ENCODE results near the gene SLC6A1.

Gene SLC6A1

DNA sequence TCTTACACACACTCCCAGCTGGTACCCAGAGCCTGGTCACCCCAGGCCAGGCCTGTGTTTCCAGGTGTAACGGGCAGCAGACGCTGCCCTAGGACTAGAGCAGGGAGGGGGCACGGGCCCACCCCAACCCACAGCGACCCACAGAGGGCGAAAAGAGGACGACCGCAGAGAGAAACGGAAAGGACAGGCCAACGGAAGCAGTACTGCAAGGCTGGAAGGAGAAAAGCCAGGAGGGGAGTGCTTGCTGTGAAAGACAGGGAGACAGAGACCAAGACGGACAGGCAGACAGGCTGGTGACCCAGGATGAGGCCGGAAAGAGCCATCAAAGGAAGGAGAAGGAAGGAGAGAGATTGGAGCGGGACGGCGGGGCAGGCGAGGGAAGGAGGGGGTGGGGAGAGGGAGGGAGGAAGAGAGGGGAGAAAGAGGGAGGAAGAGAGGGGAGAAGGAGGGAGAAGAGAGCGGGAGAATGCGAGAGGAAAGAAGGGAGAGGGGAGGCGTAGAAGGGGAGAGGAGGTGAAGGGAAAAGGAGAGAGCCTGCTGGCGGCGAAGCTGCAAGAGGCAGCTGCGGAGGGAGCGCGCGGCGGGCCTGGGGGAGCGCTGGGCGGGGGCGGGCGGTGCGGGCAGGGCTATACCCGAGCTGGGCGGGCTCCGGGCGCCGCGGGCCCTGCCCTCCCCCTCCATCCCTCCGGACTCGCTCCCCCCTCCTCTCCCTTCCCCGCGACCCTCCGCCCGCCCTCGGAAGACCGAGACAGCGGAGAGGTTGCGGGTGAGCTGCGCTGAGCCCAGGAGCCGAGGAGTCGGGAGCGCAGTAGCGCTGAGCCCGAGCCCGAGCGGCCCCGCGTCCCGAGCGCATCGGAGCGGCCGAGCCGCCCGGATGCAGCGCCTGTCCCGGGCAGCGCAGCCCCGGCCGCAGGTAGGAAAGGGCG, at the start of gene SLC6A1:
Gene SLC6A1, plus strand, starts transcription at position 732 of the 926 bp plus-strand sequence. CDS start 24,464 bp downstream, outside the sequence.
- peak; percentile 10 for DNase-seq (ENCODE audit: low read depth)

DNA sequence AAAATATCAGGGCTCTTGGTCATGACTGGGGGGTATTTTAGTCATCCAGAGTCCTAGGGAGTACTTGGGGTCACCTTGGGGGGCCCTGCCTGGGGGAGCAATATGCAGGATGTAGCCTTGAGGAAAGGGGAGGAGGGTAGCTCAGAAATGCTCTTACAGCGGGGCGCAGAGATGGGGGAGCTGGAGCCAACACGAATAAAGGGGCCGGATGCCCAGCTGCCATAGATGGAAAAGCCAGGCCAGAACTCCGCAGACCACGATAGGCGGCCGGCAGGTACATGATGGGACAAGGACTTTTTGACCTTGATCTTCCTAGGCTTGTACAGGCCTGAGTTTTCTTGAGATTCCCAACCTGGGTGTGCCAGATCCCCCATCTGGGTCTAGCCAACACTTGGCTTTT, 47.7 kb upstream of the SLC6A1 start:
- no peak for DNase-seq (ENCODE audit: low read depth)

DNA sequence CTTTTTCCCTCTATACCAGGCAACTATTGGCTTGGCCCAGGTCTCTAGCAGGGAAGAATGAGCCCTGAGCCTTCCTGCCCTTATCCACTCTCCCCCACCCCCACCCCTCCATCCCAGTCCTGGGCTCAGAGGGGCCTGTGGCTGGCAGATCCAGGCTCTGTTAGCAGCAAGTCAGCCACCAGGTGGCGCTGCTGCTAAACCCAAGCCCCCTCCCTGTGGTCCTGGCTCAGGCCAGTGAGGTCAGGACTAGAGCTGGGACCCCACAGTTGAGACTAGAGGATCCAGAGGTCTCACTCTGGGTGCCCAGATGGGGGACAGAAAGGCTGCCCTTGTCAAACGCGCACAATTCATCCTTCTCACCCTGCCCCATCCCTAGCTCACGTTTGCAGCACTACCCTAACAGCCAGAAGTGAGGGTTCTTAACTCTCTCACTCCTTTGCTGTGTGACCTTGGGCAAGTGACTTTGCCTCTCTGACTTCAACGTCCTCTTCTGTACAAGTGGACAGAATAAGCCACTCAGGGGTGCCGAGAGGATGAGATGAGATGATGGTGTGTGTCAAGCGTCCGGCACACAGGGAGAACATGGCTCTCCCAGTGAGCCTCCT, 46.8 kb upstream of the SLC6A1 start:
- peak; percentile 52 for DNase-seq (ENCODE audit: low read depth)

DNA sequence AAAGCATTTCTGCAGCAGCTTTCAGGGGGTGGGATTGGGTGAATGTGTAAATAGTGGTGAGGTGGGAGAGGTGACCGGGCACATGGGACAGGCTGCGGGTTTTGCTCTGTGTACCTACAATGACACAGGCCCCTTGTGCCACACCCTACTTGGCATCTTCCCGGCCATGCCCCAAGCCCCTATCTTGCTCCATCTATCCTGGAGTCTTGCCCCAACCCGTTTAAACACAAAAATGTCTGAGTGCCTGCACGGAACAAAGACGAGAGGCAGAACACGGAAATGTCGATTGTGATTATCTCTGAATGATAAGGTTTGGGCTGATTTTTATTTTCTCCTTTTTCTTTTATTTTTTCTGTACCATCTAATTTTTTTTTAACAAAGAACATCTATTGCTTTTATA, 46.0 kb upstream of the SLC6A1 start:
- DNase-seq (ENCODE audit: low read depth): no peak

DNA sequence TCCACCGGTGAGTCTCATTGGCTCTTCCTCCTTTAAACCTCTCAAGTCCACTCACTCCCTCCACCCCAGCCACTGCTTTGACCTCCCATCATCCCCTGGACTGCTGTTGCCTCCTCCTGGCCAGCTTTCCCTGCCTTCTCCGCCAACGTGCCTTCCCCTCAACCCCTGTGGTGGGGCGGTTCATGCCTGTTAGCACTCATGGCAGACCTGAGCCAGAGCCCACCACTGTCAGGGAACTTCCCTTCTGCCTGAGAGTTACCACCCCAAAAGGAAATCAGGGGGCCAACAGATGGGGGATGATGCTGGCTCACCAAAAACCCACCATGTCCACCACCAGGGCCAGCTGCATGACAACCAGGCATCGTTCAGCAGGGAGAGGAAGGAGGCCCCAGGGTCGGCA, 44.2 kb upstream of the SLC6A1 start:
- no peak for DNase-seq (ENCODE audit: low read depth)

DNA sequence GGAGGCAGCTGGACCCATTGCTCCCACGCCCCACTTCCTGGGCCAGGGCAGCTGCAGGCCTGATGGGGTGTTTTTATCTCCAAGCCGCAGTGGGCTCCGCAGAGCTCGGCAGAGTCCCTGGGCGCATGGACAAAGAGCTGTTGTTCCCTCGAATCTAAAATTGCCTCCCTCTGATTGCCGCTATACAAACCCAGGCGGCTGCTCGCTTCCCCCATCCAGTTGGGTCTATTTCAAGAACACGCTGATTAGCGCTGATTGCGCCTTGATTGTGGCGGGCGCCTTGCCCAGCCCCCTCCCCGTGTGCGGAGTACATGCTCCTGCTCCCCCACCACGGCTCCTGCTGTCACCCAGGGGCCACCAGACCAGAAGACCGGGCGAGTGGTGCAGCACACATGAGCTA, 43.4 kb upstream of the SLC6A1 start:
- DNase-seq (ENCODE audit: low read depth): no peak

DNA sequence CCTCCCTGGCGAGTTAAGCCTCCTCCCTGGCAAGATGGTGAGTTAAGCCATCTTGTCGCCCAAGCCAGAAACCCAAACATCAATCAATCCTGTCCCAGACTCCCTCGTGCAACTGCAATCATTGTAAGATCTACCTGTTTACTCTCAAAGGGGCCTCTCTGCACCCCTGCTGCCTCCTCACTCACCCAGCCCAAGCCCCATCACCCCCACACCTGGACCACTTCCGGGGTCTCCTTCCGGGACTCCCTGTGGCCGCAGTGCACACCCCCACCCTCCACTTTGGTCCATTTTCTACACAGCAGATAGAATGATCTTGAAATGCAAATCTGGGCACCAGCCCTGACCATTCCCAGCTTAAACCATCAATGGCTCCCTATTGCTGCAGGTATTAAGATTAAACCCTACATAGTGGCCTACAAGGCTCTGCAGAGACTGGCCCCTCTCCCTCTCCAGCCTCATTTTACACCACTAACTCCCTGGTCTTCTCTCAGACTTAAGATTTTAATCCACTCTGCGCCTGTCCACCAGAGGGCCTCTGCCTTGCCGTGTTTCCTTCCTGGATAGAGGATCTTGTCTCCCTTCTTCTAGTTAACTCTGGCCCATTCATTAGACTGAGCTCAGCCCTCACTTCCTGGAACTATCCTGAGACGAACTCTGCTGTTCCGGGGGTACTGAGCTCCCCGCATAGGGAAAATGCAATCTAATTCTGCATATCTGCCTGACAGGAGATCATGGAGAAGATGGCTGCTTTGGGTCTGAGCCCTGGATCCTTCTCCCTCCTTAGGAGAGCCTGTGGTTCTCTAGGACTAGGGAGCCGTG, 41.9 kb upstream of the SLC6A1 start:
- peak; percentile 61 for DNase-seq (ENCODE audit: low read depth)

DNA sequence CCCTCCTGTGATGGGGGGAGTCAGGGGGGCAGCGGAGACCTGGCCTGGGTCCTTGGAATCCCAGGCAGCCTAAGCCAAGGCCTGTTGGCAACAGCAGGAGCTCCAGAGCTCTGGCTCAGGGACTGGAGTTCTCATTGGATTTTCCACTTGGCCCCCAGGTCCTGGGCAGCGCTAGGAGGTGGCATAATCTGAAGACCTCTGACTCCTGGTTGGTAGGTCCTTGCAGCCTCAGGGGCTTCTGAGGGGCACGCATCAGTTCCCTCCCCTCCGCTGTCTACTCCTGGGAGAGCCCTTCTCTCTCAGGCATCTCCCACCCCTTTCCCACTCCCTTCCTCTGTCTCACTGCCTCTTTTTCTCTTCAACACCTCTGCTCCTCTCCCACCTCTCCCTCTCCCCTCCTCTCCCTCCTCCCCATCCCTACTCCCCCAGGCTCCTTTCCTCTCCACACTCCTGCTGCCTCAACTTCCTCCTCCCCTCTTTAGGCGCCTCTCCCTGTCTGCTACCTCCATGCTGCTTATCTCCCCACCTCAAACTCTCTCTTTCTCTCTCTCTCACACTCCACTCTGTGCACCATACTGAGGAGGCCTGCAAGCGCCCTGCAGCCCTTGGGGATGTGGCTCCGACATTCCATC, 41.1 kb upstream of the SLC6A1 start:
- no peak for DNase-seq (ENCODE audit: low read depth)

DNA sequence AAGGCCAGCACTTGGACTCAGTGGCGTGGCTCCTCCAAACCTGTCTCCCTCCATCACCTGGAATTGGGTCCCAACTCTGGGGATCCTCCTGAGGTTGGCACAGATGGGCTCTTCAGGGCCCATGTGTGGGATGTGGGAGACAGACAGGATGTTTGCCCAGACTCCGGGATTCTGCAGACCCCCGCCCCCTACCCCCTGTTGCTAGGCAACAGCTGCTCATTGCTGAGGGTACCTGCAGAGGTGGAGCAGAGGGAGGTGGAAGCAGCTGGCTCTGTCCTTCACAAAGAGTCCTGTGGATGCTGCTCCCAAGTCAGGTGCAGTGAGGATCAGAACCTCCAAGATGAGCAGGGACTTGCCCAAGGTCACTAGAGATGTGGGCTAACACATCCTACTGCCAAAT, 40.0 kb upstream of the SLC6A1 start:
- no peak for DNase-seq (ENCODE audit: low read depth)

DNA sequence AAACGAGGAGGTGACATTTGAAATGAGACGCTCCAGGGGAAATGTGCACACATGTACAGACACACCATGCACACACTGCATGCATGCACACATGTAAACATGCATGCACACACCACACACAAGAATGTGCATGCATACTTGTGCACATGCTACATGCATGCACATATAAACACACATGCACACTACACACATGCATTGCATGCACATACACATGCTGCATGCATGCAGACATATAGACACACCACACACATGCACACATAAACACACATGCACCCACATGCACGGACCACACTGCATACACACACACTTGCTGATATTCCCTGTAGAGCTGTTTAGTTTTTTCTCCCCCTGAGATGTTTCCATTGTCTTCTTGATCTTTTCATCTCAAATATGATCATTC, 37.8 kb upstream of the SLC6A1 start:
- DNase-seq (ENCODE audit: low read depth): no peak

DNA sequence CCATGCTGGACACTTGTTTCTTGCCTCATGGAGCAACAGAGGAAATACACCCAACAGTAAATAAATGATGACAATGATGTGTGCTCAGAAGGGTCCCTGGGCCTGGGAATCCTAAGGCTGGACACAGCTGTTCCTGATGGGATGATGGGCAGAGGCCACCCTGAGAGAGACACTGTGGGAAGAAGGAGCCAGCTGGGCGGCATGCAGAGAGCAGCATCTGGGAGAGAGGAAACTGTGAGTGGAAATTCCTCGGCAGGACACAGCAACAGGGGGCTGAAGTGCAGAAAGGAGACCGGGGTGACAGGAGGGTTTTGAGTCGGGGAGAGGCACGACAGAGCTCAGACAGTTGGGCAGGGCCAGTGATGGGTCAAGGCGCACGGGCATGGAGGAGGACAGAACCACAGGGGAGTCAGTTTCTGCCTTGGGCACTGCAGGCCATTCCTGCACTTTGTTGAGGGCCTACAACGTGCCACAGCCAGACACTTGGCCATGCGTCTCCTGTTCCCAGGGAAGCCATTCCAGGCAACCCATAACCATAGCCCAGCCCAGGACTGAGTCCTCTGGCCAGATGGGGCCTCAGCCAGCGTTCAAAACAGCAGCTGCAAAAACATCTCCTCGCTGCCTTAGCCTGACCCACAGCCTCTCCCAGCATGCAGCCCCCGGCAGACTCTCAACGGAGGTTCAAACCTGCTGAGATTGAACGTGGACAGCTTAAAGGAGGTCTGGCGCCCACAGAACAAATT, 36.7 kb upstream of the SLC6A1 start:
- DNase-seq (ENCODE audit: low read depth): no peak

DNA sequence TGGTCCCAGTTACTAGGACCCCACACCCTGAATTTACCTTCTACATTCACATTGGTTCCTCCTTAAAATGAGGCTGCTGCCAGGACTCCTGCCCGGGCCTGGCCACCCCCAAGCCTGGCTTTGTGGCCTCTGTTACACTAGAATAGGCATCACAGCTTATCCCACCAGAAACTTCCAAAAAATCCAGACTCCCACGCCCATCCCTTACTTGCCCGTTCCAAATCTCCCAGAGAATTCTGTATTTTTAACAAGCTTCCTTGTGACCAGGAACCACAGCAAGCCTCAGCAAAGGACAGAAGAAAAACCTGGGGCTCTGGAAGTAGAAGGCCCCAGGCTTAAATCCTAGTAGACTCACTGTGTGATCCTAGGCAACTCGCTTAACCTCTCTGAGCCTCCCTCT, 36.0 kb upstream of the SLC6A1 start:
- DNase-seq (ENCODE audit: low read depth): no peak

DNA sequence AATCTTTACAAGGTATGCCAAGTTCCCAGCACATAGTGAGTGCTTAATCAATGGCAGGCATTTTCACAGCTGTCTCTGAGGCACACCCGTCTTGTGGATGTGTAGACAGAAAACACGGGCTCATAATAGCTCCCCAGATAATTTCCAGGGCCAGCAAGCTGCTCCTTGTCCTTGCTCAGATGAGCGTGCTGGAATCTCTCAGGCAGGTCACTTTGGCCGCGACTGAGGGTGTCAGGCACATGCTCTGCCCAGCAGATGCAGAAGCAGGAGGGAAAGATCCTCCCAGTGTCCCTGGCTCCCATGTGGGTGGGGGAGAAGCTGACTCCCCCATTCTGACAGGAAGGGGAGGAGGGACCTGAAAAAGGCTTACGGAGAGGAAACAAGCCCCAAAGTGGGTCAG, 35.6 kb upstream of the SLC6A1 start:
- DNase-seq (ENCODE audit: low read depth): no peak

DNA sequence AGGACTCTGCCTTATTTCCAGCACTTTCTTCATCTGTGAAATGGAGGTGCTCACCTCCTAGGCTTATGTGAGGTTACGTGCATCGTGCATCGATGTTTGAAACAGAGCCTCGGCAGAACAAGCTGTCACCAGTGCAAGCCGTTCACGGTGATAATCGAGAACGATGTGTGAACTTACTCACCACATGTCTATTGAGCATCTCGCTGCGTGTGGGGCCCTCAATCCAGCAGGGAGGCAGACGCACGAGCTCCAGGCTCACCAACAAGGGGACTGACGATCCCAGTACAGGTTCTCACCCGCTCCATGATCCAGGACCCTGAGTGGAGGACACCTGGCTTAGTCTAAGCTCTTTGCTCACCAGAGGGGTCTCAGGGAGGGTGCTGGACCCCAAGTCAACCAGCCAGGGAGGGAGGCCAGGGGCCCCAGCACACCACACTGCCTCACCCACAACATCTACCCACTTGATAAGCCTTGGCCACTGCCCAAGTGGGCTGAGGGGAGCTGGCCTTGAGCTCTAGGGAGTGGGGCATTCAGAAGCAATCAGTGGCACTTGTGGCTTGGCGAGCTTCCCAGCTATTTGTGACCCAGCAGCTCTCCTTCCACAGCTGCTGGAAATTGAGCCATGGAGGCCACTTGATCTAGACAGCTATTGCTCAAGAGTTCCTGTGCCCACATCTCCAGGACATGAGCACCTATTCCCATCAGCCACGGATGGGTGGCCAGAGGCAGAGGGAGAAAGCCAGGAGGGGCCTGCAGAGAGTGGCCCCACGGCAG, 34.4 kb upstream of the SLC6A1 start:
- peak; percentile 10 for DNase-seq (ENCODE audit: low read depth)

DNA sequence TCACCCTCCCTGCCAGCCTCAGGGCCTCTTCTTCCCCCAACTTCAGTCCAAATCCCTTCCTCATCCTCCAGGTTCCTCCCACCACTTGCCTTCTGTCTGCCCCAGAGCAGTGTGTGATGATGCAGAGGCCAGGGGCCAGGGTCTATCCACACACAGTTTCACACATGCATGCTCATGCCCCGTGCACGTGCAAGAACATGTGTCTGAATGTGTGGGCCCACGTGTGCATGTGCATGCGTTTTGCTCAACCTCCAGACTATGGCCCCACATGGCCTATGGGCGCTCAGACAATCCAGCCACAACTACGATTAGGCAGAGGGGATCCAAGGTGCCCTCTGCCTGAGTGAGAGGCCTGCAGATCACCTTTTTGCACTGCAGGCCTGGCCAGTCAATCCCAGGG, 32.3 kb upstream of the SLC6A1 start:
- DNase-seq (ENCODE audit: low read depth): no peak

DNA sequence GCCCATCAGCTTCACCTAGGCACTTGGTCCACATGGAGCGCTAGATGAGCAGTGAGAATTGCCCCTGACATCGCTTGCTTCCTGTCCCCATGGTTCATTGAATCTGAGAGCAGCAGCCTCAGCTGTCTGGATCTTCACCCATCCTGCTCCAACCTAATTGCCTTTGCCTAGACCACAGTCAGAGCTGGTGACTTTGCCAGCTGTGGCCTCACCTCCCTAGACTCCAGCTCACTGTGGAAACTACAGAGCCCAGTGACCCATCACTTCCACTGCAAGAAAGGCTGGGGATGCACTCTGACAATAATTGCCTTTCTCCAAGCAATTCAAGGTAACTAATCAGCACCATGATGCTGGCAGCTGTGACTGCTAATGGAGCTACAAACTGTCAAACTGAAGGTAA, 30.6 kb upstream of the SLC6A1 start:
- no peak for DNase-seq (ENCODE audit: low read depth)

DNA sequence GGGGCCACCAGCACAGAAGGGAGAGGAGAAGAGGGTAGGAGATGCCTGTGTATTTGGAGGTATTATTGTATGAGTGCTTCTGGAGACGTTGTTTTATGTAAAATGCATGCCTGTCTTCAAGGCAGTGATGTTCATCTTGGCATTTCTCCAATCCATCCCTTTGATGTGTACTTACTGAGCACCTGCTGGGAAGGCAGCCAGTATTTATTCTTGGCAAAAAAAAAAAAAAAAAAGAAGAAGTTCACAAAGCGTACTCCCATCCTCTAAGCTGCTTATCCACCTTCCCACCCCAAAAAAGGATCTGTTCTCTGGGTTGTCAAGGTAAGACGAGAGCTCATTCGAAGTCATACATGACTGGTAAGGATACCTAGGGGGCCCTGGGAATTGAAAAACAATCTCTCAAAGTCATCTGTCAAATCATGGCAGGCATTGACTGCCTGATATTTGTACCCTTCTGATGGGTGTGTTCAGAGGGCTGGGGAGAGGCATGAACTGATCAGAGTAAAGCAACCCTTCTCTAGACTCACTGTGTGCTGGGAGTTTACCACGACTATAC, 30.0 kb upstream of the SLC6A1 start:
- no peak for DNase-seq (ENCODE audit: low read depth)

DNA sequence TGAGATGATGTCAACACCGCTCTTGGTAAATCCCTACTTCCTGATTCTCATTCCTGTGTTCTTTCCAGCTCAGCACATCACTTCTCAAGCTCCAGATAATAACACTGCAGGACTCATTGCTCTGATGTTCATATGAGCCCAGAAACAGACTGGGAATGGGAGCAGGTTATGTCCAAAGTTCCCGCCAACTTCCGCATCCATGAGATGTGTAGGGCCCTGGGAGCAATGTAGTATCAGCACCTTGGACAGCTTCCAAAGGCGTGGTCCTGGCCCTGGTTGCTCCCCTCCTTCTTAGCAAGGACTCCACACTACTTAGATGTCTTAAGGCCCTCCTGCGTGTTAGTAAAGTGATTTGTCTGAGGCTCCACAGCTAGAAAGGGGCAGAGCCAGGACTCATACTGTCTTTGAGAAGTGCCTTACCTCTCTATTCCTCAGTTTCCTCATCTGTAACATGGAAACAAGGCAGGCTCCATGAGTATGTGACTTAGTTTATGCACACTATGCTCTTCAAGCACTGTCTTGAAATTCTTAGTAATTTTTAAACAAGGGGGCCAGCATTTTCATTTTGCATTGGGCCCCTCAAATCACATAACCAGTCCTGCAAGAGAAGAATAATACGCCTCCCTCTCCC, 27.9 kb upstream of the SLC6A1 start:
- DNase-seq (ENCODE audit: low read depth): peak; percentile 47

DNA sequence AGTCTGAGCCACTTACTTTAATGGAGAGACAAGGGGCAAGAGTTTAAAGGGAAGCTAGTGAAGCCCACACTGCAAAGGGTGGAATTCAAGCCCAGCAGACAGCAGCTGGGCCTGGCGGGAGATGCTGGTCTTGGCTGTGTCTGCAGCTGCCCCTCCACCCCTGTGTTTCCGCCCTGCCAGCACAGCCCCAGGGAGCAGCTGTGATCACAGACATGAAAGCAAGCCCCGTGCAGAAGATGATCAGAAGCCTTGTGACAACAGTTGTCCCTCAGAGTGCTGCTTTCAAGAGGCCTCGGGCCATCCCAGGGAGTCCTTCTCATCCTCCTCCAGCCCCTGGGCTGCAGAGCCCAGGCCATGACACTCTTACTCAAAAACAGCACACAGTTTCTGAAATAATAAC, 24.1 kb upstream of the SLC6A1 start:
- DNase-seq (ENCODE audit: low read depth): no peak

Measured in EH (cell line).